Measurements from ENCODE around the gene ARSK. TPM values are rescaled to one million over a fixed set of nuclear protein-coding genes. Genes with fewer than 3 reads are reported as not detected.

ARSK gene
- total and polyA plus RNA-seq, 2 donors (not counting 1 experiment from before 2014, with no cell fraction given), result 3.7 to 5.1 TPM

DNA sequence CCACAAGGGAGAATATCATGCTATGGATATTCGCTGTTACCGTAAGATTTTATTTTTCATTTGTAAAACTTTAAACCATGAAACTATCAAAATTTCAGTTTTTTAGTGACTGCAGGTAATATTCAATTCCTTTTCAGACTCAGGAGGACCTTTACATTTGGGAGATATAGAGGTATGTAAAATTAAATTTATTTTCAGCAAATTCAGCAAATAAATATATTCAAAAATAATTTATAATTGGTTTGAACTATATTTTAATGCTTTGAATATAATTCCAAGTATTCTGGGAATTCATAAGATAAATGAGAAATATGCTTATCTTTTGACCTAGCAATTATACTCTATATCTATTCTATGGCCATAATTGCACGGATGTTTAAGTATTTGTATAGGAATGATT is 99.3 kb downstream of the ARSK start:
- Histone ChIP-seq H3K4me2 (replicated peaks; ENCODE audit: low read depth, low read length, poor library complexity, severe bottlenecking) (no peak overlapping the region), H3K4me3 (ENCODE audit: control extremely low read depth in 1 of 5, extremely low read depth in 1 of 5, insufficient read depth in 1 of 5, low read depth in 2 of 5, low read length in 4 of 5) (no peak overlapping the region), H2AFZ (ENCODE audit: insufficient read depth, low read depth, low read length, poor library complexity, severe bottlenecking) (no peak overlapping the region), H4K20me1 (ENCODE audit: control insufficient read depth, insufficient read depth, low read length, poor library complexity, severe bottlenecking) (no peaks in the 10 kb centered on the region), H3K36me3 (replicated peaks in 1 of 2; ENCODE audit: control extremely low read depth in 1 of 2, control insufficient read depth in 1 of 2, extremely low read depth in 1 of 2, insufficient read depth in 2 of 2, low read length in 1 of 2) (peaks cover 0 to 8% of the 10 kb centered on the region in 2 experiments), H3K79me2 (ENCODE audit: control insufficient read depth, insufficient read depth, low read length) (no peaks in the 10 kb centered on the region), H3K4me1 (ENCODE audit: control insufficient read depth in 2 of 2, insufficient read depth in 2 of 2, low read length in 2 of 2) (no peaks in the 10 kb centered on the region), H3K9me3 (ENCODE audit: control extremely low read depth in 1 of 3, control insufficient read depth in 2 of 3, insufficient read depth in 1 of 3, low read length in 2 of 3) (no peaks in the 10 kb centered on the region), H3K27ac (ENCODE audit: low read length in 2 of 2) (no peak overlapping the region), H3K9ac (ENCODE audit: low read length) (no peak overlapping the region), H3K27me3 (replicated peaks in 1 of 4; ENCODE audit: control extremely low read depth in 1 of 4, control insufficient read depth in 3 of 4, insufficient read depth in 4 of 4, low read length in 3 of 4) (no peaks in the 10 kb centered on the region)
- TF ChIP-seq CTCF (IDR thresholded peaks at IDR 0.05), result no peak
- TF ChIP-seq EZH2 (IDR thresholded peaks at IDR 0.05; ENCODE audit: borderline replicate concordance, insufficient read depth, low read depth, low read length, poor library complexity, severe bottlenecking), result no peak
- ChIA-PET POLR2A (no interaction called here), CTCF (no interaction called here)
- no CpG with 5 or more reads among the region's 3 CpGs for WGBS (ENCODE audit: insufficient coverage)
- intact Hi-C loops (cut with micrococcal nuclease), result no loop called here
- no peak overlapping the region for H3K4me3 Mint-ChIP-seq
- ATAC-seq (ENCODE audit: low read depth), result no peak
- H3K27me3 Mint-ChIP-seq, result no peaks in the 10 kb centered on the region
- DNase-seq, result no peak
- H3K9me3 Mint-ChIP-seq (ENCODE audit: insufficient read depth), result no peaks in the 10 kb centered on the region
- no peak overlapping the region for H3K27ac Mint-ChIP-seq
- no peaks in the 10 kb centered on the region for H3K4me1 Mint-ChIP-seq

Small RNA genes within 50 kb of the gene (small RNA-seq; reads per million reads assigned to genes)
- not detected for gene RNU6-308P (ENCODE audit: insufficient read length, low read depth, low replicate concordance)

Other genes starting within 250 kb of the ARSK start
- gene FAM81B, start 163.7 kb upstream of the ARSK start, total RNA-seq, result not detected in 2 replicates
- gene FAM81B, start 163.7 kb upstream of the ARSK start, polyA plus RNA-seq, result not detected in 2 replicates
- gene SKIC3, start 124 bp upstream of the ARSK start, total RNA-seq, result 75.4 and 85.3 TPM in 2 replicates
- gene SKIC3, start 124 bp upstream of the ARSK start, polyA plus RNA-seq, result 24.9 and 36.1 TPM in 2 replicates
- 0.27 and 0.34 TPM in 2 replicates for gene GPR150, start 65.0 kb downstream of the ARSK start, total RNA-seq
- 0.30 and 0.86 TPM in 2 replicates for gene GPR150, start 65.0 kb downstream of the ARSK start, polyA plus RNA-seq
- gene RFESD, start 91.7 kb downstream of the ARSK start, total RNA-seq, result 1.9 and 3.0 TPM in 2 replicates
- 0.46 and 1.5 TPM in 2 replicates for gene RFESD, start 91.7 kb downstream of the ARSK start, polyA plus RNA-seq
- 0.22 TPM in 1 of 2 replicates, not detected in the other for gene SPATA9, start 127.9 kb downstream of the ARSK start, total RNA-seq
- gene SPATA9, start 127.9 kb downstream of the ARSK start, polyA plus RNA-seq, result not detected in 2 replicates
- gene RHOBTB3, start 176.2 kb downstream of the ARSK start, total RNA-seq, result 5.0 and 5.3 TPM in 2 replicates
- 0.99 and 1.7 TPM in 2 replicates for gene RHOBTB3, start 176.2 kb downstream of the ARSK start, polyA plus RNA-seq

All from B cell (primary cell).